Type B pancreatic cell (in vitro differentiated cells): ENCODE measurements around the gene CIAO3. TPM values are rescaled to one million over a fixed set of nuclear protein-coding genes. Genes with fewer than 3 reads are reported as not detected.
"Not testable (repeated sequence)": the region's sequence is repeated elsewhere in the genome, so short reads cannot be mapped to it uniquely, and the experiment has no call there.

Source experiments
- DNase-seq: peaks from one replicate; pipeline ENCODE4 v3.0.0; 2021; ENCODE audit warnings: mixed read lengths; ENCODE audit not compliant: unreplicated experiment; ENCODE audit errors: extremely low spot score
- H3K27ac Mint-ChIP-seq: 2 replicates; pipeline ENCODE4 v1.8.0; 2021; ENCODE audit warnings: mild to moderate bottlenecking, mixed read lengths
- H3K27me3 Mint-ChIP-seq: 2 replicates; pipeline ENCODE4 v1.8.0; 2021; ENCODE audit warnings: mixed read lengths
- H3K36me3 Mint-ChIP-seq: 2 replicates; pipeline ENCODE4 v1.8.0; 2021; ENCODE audit warnings: mixed read lengths
- H3K4me1 Mint-ChIP-seq: one replicate; pipeline ENCODE4 v1.8.0; 2021; ENCODE audit warnings: mixed read lengths; ENCODE audit not compliant: unreplicated experiment
- H3K4me3 Mint-ChIP-seq: 2 replicates; pipeline ENCODE4 v1.8.0; 2021; ENCODE audit warnings: mild to moderate bottlenecking, mixed read lengths
- H3K9me3 Mint-ChIP-seq: 2 replicates; pipeline ENCODE4 v1.8.0; 2021; ENCODE audit warnings: mixed read lengths
- total RNA-seq: library from RNA; stranded (reverse); gene quantifications from 2 replicates; pipeline ENCODE4 v1.2.1, GENCODE V29; 2021; ENCODE audit warnings: low replicate concordance
- TF ChIP-seq, protein P1 (sequence below): fragments of 200-600 bp; sonication (generic); conservative IDR thresholded peaks from 2 replicates; pipeline ENCODE4 v1.5.0; 2021; ENCODE audit warnings: antibody characterized with exemption, mild to moderate bottlenecking

The CIAO3 gene
- total RNA-seq, 1 donor from 2014 or later: 44.5 TPM

DNA sequence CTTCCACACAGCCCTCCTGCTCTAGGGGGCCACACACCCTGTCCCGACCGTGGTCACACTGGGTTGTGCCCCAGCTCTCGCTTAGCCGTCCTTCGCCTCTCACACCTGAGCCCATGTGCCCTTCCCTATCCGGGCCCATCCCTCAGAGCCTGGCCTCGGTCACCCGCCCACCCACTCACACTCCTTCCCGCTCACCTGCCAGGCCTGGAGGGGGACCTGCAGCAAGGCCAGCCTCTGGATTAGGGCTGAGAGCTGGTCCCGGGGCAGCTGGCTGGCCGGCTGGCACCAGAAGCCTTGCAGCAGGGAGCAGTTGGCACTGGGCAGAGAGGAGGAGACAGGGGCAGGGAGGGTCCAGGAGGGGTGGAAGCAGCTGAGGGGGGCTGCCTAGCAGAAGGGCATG is 37.6 kb upstream of the CIAO3 start:
- TF ChIP-seq, protein P1, sequence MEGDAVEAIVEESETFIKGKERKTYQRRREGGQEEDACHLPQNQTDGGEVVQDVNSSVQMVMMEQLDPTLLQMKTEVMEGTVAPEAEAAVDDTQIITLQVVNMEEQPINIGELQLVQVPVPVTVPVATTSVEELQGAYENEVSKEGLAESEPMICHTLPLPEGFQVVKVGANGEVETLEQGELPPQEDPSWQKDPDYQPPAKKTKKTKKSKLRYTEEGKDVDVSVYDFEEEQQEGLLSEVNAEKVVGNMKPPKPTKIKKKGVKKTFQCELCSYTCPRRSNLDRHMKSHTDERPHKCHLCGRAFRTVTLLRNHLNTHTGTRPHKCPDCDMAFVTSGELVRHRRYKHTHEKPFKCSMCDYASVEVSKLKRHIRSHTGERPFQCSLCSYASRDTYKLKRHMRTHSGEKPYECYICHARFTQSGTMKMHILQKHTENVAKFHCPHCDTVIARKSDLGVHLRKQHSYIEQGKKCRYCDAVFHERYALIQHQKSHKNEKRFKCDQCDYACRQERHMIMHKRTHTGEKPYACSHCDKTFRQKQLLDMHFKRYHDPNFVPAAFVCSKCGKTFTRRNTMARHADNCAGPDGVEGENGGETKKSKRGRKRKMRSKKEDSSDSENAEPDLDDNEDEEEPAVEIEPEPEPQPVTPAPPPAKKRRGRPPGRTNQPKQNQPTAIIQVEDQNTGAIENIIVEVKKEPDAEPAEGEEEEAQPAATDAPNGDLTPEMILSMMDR: no peak
- no peak overlapping the region for H3K27ac Mint-ChIP-seq
- H3K9me3 Mint-ChIP-seq: no peaks in the 10 kb centered on the region
- H3K4me1 Mint-ChIP-seq: peaks cover 4% of the 10 kb centered on the region
- no peaks in the 10 kb centered on the region for H3K36me3 Mint-ChIP-seq
- peaks cover 10% of the 10 kb centered on the region for H3K27me3 Mint-ChIP-seq
- H3K4me3 Mint-ChIP-seq: no peak overlapping the region
- DNase-seq: no peak

DNA sequence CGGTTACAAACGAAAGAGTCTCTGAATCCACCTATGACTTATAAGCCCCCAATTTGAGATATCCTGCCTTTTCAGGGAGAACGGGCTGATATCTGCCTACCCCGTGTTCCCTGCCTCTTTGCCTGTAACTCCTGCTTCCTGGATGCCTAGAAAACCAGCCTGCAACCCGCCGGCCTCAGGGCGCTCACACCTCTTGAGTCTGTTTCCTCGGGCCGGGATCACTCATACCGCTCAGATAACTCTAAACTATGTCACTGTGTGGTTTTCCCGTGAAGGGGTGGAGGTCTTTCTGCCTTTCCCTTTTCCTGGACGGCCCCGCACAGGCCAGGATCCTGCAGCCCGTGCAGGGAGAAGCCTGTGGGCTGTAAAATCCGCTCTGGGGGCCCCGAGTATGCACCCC is 37.0 kb upstream of the CIAO3 start:
- peaks cover 10% of the 10 kb centered on the region for H3K27me3 Mint-ChIP-seq

DNA sequence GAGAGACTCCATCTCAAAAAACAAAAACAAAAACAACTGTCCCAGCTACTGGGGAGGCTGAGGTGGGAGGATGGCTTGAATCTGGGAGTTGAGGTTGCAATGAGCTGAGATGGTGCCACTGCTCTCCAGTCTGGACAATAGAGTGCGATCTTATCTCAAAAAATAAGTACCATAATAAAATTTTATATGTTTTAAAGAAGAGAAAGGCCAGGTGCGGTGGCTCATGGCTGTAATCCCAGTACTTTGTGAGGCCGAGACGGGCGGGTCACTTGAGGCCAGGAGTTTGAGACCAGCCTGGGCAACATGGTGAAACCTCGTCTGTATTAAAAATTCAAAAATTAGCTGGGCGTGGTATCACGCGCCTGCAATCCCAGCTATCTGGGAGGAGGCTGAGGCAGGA is 36.0 kb upstream of the CIAO3 start:
- Mint-ChIP-seq H3K27ac (no peak overlapping the region), H3K36me3 (no peaks in the 10 kb centered on the region), H3K27me3 (peaks cover 10% of the 10 kb centered on the region), H3K4me1 (peaks cover 4% of the 10 kb centered on the region), H3K9me3 (no peaks in the 10 kb centered on the region), H3K4me3 (no peak overlapping the region)
- TF ChIP-seq, protein P1: no peak
- no peak for DNase-seq

More for the DNA sequence above, 37.0 kb upstream of the CIAO3 start:
- peaks cover 4% of the 10 kb centered on the region for H3K4me1 Mint-ChIP-seq
- no peaks in the 10 kb centered on the region for H3K36me3 Mint-ChIP-seq
- TF ChIP-seq, protein P1: no peak
- DNase-seq: no peak
- H3K4me3 Mint-ChIP-seq: no peak overlapping the region
- peak overlapping the region; percentile 62 for H3K27ac Mint-ChIP-seq
- no peaks in the 10 kb centered on the region for H3K9me3 Mint-ChIP-seq

DNA sequence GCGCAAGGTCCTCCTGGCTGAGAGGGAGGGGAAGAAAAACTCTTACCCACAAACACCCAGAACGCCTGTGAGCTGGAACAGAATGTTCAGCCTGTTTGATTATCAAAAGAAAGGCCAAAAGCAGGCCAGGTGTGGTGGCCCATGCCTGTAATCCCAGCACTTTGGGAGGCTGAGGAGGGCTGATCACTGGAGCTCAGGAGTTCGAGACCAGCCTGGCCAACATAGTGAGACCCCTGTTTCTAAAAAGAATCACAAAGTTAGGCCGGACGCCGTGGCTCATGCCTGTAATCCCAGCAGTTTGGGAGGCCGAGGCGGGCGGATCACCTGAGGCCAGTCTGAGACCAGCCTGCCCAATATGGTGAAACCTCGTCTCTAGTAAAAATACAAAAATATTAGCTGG is 35.5 kb upstream of the CIAO3 start:
- not testable (repeated sequence) for H3K27me3 Mint-ChIP-seq, H3K9me3 Mint-ChIP-seq, H3K4me3 Mint-ChIP-seq, H3K4me1 Mint-ChIP-seq, DNase-seq, H3K36me3 Mint-ChIP-seq, H3K27ac Mint-ChIP-seq

DNA sequence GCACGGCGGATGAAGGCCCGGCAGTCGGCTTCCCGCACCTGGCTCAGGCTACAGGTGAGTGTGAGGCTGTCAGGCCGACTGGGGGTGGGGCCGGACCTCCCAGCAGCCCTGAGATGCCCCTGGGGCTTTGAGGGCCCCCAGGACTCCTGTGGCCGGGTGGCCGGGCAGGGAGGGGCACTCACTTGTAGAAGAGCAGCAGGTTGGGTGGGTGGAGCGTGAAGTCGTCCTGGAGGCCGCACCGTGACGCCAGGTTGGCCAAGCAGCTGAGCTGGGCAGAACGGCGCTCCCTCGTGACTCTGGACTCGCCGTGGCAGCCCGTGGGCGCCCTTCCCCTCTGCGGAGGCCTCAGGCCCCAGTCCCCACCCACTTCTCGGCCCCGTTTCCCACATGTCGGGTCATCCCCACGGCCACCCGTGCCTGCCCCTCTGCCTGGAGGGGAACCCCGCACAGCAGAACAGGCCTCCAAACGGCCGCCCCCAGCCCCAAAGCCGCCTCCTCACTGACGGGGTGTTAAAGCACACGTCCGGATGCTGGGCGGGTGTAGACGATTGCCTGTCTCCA is 34.5 kb upstream of the CIAO3 start:
- peaks cover 4% of the 10 kb centered on the region for H3K4me1 Mint-ChIP-seq
- no peak for DNase-seq
- no peak overlapping the region for H3K4me3 Mint-ChIP-seq
- H3K9me3 Mint-ChIP-seq: no peaks in the 10 kb centered on the region
- no peak overlapping the region for H3K27ac Mint-ChIP-seq
- TF ChIP-seq, protein P1: no peak
- peaks cover 6% of the 10 kb centered on the region for H3K27me3 Mint-ChIP-seq
- H3K36me3 Mint-ChIP-seq: no peaks in the 10 kb centered on the region

DNA sequence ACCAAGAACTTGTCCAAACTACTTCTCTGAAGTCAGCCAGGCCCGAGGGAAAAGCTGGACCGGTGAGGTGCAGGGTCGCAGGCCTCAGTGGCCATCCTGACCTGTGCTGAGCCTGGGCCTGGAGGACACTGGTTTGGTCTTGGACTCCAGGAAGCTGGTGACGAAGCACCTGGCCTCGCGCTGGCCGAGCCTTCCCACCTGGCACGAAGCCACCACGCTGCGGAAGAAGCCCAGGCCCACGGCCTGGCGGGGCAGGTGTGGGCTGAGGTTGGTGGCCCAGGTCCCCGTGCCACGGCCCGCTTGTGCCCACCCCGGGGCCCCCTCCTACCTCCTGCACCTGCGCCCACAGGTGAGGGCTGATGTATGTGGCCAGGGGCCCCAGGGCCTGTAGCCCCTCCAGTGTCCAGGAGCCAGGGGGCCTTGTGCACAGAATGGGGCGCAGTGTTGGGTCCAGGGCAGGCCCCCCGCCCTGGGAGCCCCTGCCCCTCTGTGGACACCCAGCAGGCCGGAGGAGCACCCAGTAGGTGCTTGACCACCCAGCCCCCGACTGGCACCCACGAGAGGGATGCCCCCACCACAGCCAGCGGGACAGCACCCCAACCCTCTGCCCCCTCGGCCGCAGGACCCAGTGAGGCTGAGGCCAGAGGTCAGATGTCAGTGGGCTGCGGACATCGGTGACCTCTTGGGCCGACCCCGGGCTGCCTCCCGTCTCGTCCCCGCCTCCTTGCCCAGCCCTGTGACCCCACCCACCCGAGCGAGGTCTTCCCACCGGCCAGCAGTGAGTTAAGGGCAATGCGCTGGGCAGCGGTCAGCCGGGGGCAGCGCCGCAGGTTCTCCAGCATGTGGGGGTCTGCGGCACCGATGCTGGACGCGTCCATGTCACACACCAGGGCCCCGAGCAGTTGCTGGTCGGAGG is 33.5 kb upstream of the CIAO3 start:
- no peak overlapping the region for H3K4me3 Mint-ChIP-seq
- peaks cover 4% of the 10 kb centered on the region for H3K4me1 Mint-ChIP-seq
- TF ChIP-seq, protein P1: no peak
- no peaks in the 10 kb centered on the region for H3K36me3 Mint-ChIP-seq
- DNase-seq: no peak
- no peaks in the 10 kb centered on the region for H3K9me3 Mint-ChIP-seq
- H3K27ac Mint-ChIP-seq: no peak overlapping the region
- H3K27me3 Mint-ChIP-seq: peaks cover 5% of the 10 kb centered on the region
